ENCODE data around the gene OR2D3.
"Not testable (repeated sequence)": the region's sequence is repeated elsewhere in the genome, so short reads cannot be mapped to it uniquely, and the experiment has no call there.

The OR2D3 gene

GRCh38 chr11:6888830-6889229 is 32.0 kb upstream of the OR2D3 start:
- H3K4me3 ChIP-seq (ENCODE audit: low read depth, low read length) = no peak overlapping the region
- DNase-seq (ENCODE audit: low read depth) = no peak
- TF ChIP-seq CTCF (IDR thresholded peaks at IDR 0.05; ENCODE audit: low read depth, low read length, missing control alignments) = no peak

- DNase-seq (ENCODE audit: low read depth) = no peak
- TF ChIP-seq CTCF (IDR thresholded peaks at IDR 0.05; ENCODE audit: low read depth, low read length, missing control alignments) = no peak
These were observed 31.0 kb upstream of the OR2D3 start for GRCh38 chr11:6889835-6890234.

GRCh38 chr11:6892400-6892799 is 28.4 kb upstream of the OR2D3 start, which contains the start of gene OR2D2:
TSS of gene OR2D2 (minus strand) at chr11:6892500. CDS start at chr11:6892500, 0 bp downstream.
- DNase-seq (ENCODE audit: low read depth) = no peak
- H3K4me3 ChIP-seq (ENCODE audit: low read depth, low read length) = no peak within 1 kb of the TSS
- no peak for TF ChIP-seq CTCF (IDR thresholded peaks at IDR 0.05; ENCODE audit: low read depth, low read length, missing control alignments)

More at GRCh38 chr11:6889835-6890234, 31.0 kb upstream of the OR2D3 start:
- no peak overlapping the region for H3K4me3 ChIP-seq (ENCODE audit: low read depth, low read length)

GRCh38 chr11:6894097-6894496 is 26.7 kb upstream of the OR2D3 start:
- no peak for TF ChIP-seq CTCF (IDR thresholded peaks at IDR 0.05; ENCODE audit: low read depth, low read length, missing control alignments)
- no peak overlapping the region for H3K4me3 ChIP-seq (ENCODE audit: low read depth, low read length)
- no peak for DNase-seq (ENCODE audit: low read depth)

- no peak overlapping the region for H3K4me3 ChIP-seq (ENCODE audit: low read depth, low read length)
- no peak for TF ChIP-seq CTCF (IDR thresholded peaks at IDR 0.05; ENCODE audit: low read depth, low read length, missing control alignments)
- peak; percentile 36 for DNase-seq (ENCODE audit: low read depth)
These were observed 25.8 kb upstream of the OR2D3 start for GRCh38 chr11:6895010-6895409.

- TF ChIP-seq CTCF (IDR thresholded peaks at IDR 0.05; ENCODE audit: low read depth, low read length, missing control alignments) = no peak
- DNase-seq (ENCODE audit: low read depth) = no peak
- H3K4me3 ChIP-seq (ENCODE audit: low read depth, low read length) = no peak overlapping the region
These were observed 21.9 kb upstream of the OR2D3 start for GRCh38 chr11:6898911-6899310.

GRCh38 chr11:6900327-6900999 is 20.3 kb upstream of the OR2D3 start:
- DNase-seq (ENCODE audit: low read depth) = no peak
- TF ChIP-seq CTCF (IDR thresholded peaks at IDR 0.05; ENCODE audit: low read depth, low read length, missing control alignments) = peak; percentile 15
- no peak overlapping the region for H3K4me3 ChIP-seq (ENCODE audit: low read depth, low read length)

- H3K4me3 ChIP-seq (ENCODE audit: low read depth, low read length); DNase-seq (ENCODE audit: low read depth): not testable (repeated sequence)
These were observed 16.0 kb upstream of the OR2D3 start for GRCh38 chr11:6904804-6905203.

Data from GM12864 (cell line).